H1 (cell line): ENCODE results near the gene STK26. TPM values are rescaled to one million over a fixed set of nuclear protein-coding genes. Genes with fewer than 3 reads are reported as not detected.

ENCODE experiments used
- CTCF ChIA-PET: fragments of 300-600 bp; sonication (Branson Sonifier 250); formaldehyde crosslinking; loops from one replicate; lab custom pipeline; 2021; ENCODE audit not compliant: partially characterized antibody; lab: Charles Lee
- POLR2A ChIA-PET: fragments of 300-600 bp; sonication (Branson Sonifier 250); formaldehyde crosslinking; loops from one replicate; lab custom pipeline; 2021; ENCODE audit warnings: inconsistent platforms; ENCODE audit not compliant: partially characterized antibody; lab: Charles Lee
- DNase-seq, 2 experiments: peaks; one replicate each; pipeline versions ENCODE4 v3.0.0 to v3.0.0-alpha.2; 2010 to 2022; ENCODE audit warnings: low spot score in 2 of 2, low read depth in 1 of 2, mixed read lengths in 1 of 2
- FAIRE-seq: peaks from 2 replicates; lab custom pipeline; 2011; peaks lifted over from hg19 to GRCh38; lab: Jason Lieb, UNC
- H2AFZ ChIP-seq: 2 replicates; pipeline ENCODE4 v1.8.1; 2012; ENCODE audit warnings: low read length, inconsistent platforms
- H2AK5ac ChIP-seq: 2 replicates; pipeline ENCODE4 v1.6.1; 2013; ENCODE audit warnings: low read depth, low read length
- H2BK120ac ChIP-seq: replicated peaks from 2 replicates; pipeline ENCODE3; 2013; ENCODE audit warnings: low read depth, low read length, inconsistent platforms
- H2BK12ac ChIP-seq: 2 replicates; pipeline ENCODE4 v1.6.1; 2013; ENCODE audit warnings: low read depth, low read length
- H2BK15ac ChIP-seq: 2 replicates; pipeline ENCODE4 v1.6.1; 2013; ENCODE audit warnings: low read length
- H2BK20ac ChIP-seq: 2 replicates; pipeline ENCODE4 v1.6.1; 2013; ENCODE audit warnings: low read length
- H2BK5ac ChIP-seq: 2 replicates; pipeline ENCODE4 v1.6.1; 2013; ENCODE audit warnings: low read depth, low read length
- H3K14ac ChIP-seq: 2 replicates; pipeline ENCODE4 v1.6.1; 2013; ENCODE audit warnings: inconsistent platforms; ENCODE audit not compliant: insufficient read length
- H3K18ac ChIP-seq: 2 replicates; pipeline ENCODE4 v1.6.1; 2013; ENCODE audit warnings: low read length; ENCODE audit errors: extremely low read depth
- H3K23ac ChIP-seq: 2 replicates; pipeline ENCODE4 v1.6.1; 2013; ENCODE audit warnings: inconsistent platforms; ENCODE audit not compliant: insufficient read length
- H3K23me2 ChIP-seq: 2 replicates; pipeline ENCODE4 v1.6.1; 2013; ENCODE audit warnings: low read depth, low read length
- H3K27ac ChIP-seq: 2 replicates; pipeline ENCODE4 v1.6.1; 2011; ENCODE audit warnings: low read depth, low read length, inconsistent platforms
- H3K27me3 ChIP-seq, 4 experiments: replicated peaks in 1 of 4; 1 replicate in 1 of 4; 2 replicates in 3 of 4; pipeline versions ENCODE4 v1.6.1 to v1.8.1; 2011 to 2013; ENCODE audit warnings: low read length in 3 of 4, mild to moderate bottlenecking in 3 of 4, inconsistent platforms in 2 of 4, mixed read lengths in 2 of 4, moderate library complexity in 1 of 4; ENCODE audit not compliant: control insufficient read depth in 3 of 4, insufficient read depth in 3 of 4; ENCODE audit errors: extremely low read depth in 1 of 4
- H3K36me3 ChIP-seq, 4 experiments: 2 replicates each; pipeline versions ENCODE4 v1.6.1 to v1.8.1; 2011 to 2013; ENCODE audit warnings: mild to moderate bottlenecking in 4 of 4, low read length in 3 of 4, moderate library complexity in 2 of 4, control low read depth in 1 of 4, inconsistent platforms in 1 of 4; ENCODE audit not compliant: insufficient read depth in 4 of 4, control insufficient read depth in 2 of 4
- H3K4ac ChIP-seq: replicated peaks from 2 replicates; pipeline ENCODE3; 2013; ENCODE audit warnings: low read length, low read depth, mixed read lengths, inconsistent platforms; ENCODE audit not compliant: insufficient read length
- H3K4me1 ChIP-seq, 4 experiments: replicated peaks in 1 of 4; 1 replicate in 1 of 4; 2 replicates in 3 of 4; pipeline versions ENCODE4 v1.6.1 to v1.8.1; 2011 to 2013; ENCODE audit warnings: low read length in 3 of 4, inconsistent platforms in 2 of 4, mixed read lengths in 1 of 4; ENCODE audit not compliant: insufficient read depth in 4 of 4, control insufficient read depth in 3 of 4
- H3K4me2 ChIP-seq, 2 experiments: 2 replicates each; pipeline versions ENCODE4 v1.6.1 to v1.8.1; 2011 to 2013; ENCODE audit warnings: low read depth in 2 of 2, low read length in 2 of 2, control low read depth in 1 of 2, inconsistent platforms in 1 of 2, mild to moderate bottlenecking in 1 of 2; ENCODE audit not compliant: insufficient read depth in 1 of 2
- H3K4me3 ChIP-seq, 4 experiments: fragments of 200-600, 300-600 bp in 1 of 4; sonication (generic), shearing (Covaris generic), sonication (Bioruptor Twin) in 1 of 4; 2 replicates each; pipeline versions ENCODE4 v1.5.1 to v1.8.1; 2011 to 2016; ENCODE audit warnings: low read length in 4 of 4, low read depth in 3 of 4, control low read depth in 2 of 4, inconsistent platforms in 2 of 4, mild to moderate bottlenecking in 2 of 4, mixed read lengths in 1 of 4, moderate library complexity in 1 of 4; ENCODE audit not compliant: insufficient read depth in 2 of 4; ENCODE audit errors: extremely low read depth in 1 of 4
- H3K56ac ChIP-seq: replicated peaks from 2 replicates; pipeline ENCODE3; 2013; ENCODE audit warnings: low read depth, mild to moderate bottlenecking, mixed read lengths, low read length, inconsistent platforms; ENCODE audit not compliant: insufficient read length
- H3K79me1 ChIP-seq: 2 replicates; pipeline ENCODE4 v1.6.1; 2013; ENCODE audit warnings: low read depth, low read length, control low read depth
- H3K79me2 ChIP-seq, 2 experiments: 2 replicates each; pipeline versions ENCODE4 v1.6.1 to v1.8.1; 2012 to 2013; ENCODE audit warnings: low read length in 2 of 2, mild to moderate bottlenecking in 2 of 2, inconsistent platforms in 1 of 2; ENCODE audit not compliant: insufficient read depth in 2 of 2, control insufficient read depth in 1 of 2
- H3K9ac ChIP-seq, 4 experiments: replicated peaks in 1 of 4; 1 replicate in 1 of 4; 2 replicates in 3 of 4; pipeline versions ENCODE4 v1.6.1 to v1.8.1; 2011 to 2013; ENCODE audit warnings: low read depth in 3 of 4, low read length in 3 of 4, control low read depth in 2 of 4, mild to moderate bottlenecking in 2 of 4, moderate library complexity in 2 of 4, inconsistent platforms in 1 of 4; ENCODE audit errors: extremely low read depth in 1 of 4
- H3K9me3 ChIP-seq, 2 experiments: 2 replicates each; pipeline versions ENCODE4 v1.6.1 to v1.8.1; 2012 to 2013; ENCODE audit warnings: mild to moderate bottlenecking in 2 of 2, moderate library complexity in 2 of 2, control low read depth in 1 of 2, inconsistent platforms in 1 of 2, low read depth in 1 of 2, low read length in 1 of 2, mixed read lengths in 1 of 2; ENCODE audit not compliant: insufficient read depth in 2 of 2
- H4K20me1 ChIP-seq, 2 experiments: replicated peaks in 1 of 2; 2 replicates each; pipeline versions ENCODE3 to v1.8.1; 2011 to 2013; ENCODE audit warnings: inconsistent platforms in 2 of 2, low read length in 2 of 2, mild to moderate bottlenecking in 1 of 2; ENCODE audit not compliant: insufficient read depth in 2 of 2, control insufficient read depth in 1 of 2
- H4K5ac ChIP-seq: 2 replicates; pipeline ENCODE4 v1.6.1; 2013; ENCODE audit warnings: low read length, low read depth, mixed read lengths, inconsistent platforms; ENCODE audit not compliant: insufficient read length
- H4K8ac ChIP-seq: 2 replicates; pipeline ENCODE4 v1.8.0; 2013; ENCODE audit warnings: mild to moderate bottlenecking, moderate library complexity, low read length, inconsistent platforms; ENCODE audit not compliant: insufficient read depth; ENCODE audit errors: extremely low read depth
- H4K91ac ChIP-seq: replicated peaks from 2 replicates; pipeline ENCODE3; 2013; ENCODE audit warnings: low read length, mixed read lengths, inconsistent platforms; ENCODE audit not compliant: insufficient read length
- EGR1 ChIP-seq: IDR thresholded peaks from 2 replicates; pipeline ENCODE4 v1.6.1; 2011; ENCODE audit warnings: low read depth, low read length, borderline replicate concordance
- GABPA ChIP-seq: IDR thresholded peaks from 2 replicates; pipeline ENCODE4 v1.6.1; 2011; ENCODE audit warnings: mild to moderate bottlenecking, low read length, moderate library complexity, borderline replicate concordance; ENCODE audit not compliant: insufficient read depth
- KDM1A ChIP-seq: fragments of 200-600, 300-600 bp; sonication (generic); IDR thresholded peaks from 2 replicates; pipeline ENCODE4 v1.7.1; 2016; ENCODE audit warnings: mild to moderate bottlenecking, low read length, borderline replicate concordance
- NANOG ChIP-seq: IDR thresholded peaks from 2 replicates; pipeline ENCODE4 v1.6.1; 2011; ENCODE audit warnings: low read length, low read depth, mild to moderate bottlenecking, inconsistent platforms; ENCODE audit not compliant: insufficient read depth, poor library complexity, severe bottlenecking
- TCF12 ChIP-seq: IDR thresholded peaks from 2 replicates; pipeline ENCODE4 v1.6.1; 2011; ENCODE audit warnings: low read depth, mild to moderate bottlenecking, low read length
- WGBS, 2 experiments: shearing (Covaris generic) in 1 of 2; methylation state at CpG; one replicate each; pipeline versions ENCODE4 v1.1.6 to v1.1.7; 2013 to 2015; ENCODE audit warnings: low lambda C conversion rate in 2 of 2, mixed read lengths in 2 of 2, inconsistent platforms in 1 of 2, low coverage in 1 of 2, missing lambda C conversion rate in 1 of 2; ENCODE audit not compliant: insufficient replicate concordance in 2 of 2, insufficient coverage in 1 of 2, insufficient read length in 1 of 2; ENCODE audit errors: extremely low coverage in 1 of 2, missing lambda C conversion rate in 1 of 2; 5-methylcytosine and 5-hydroxymethylcytosine counted together
- polyA plus RNA-seq, 7 experiments: library from polyadenylated mRNA; depleted of rRNA in 3 of 7; stranded (reverse) in 5 of 7; unstranded in 2 of 7; fragments of >200 nt in 5 of 7; fragments of 200-250 nt in 2 of 7; gene quantifications; 1 replicate in 5 of 7; 2 replicates in 1 of 7; 4 replicates in 1 of 7; pipeline versions ENCODE4 v1.2.1 to v1.2.3, GENCODE V29; 2011 to 2013; ENCODE audit warnings: missing spikeins in 2 of 7, mixed read lengths in 2 of 7
- total RNA-seq: library from RNA; stranded (reverse); fragmentation: NEBNext Ultra II Directional; extraction: Animal tissue kit (Norgen Biotek cat#: 25700); gene quantifications from 2 replicates; pipeline ENCODE4 v1.2.1, GENCODE V29; 2021

STK26 gene
- total and polyA plus RNA-seq, 2 of the 8 experiments (the other 6 are each of a cell fraction or from before 2014, with no cell fraction given): 24.2 to 98.2 TPM

- WGBS, 2 experiments: 79% methylated on average over 9 of the region's 12 CpGs; no CpG with 5 or more reads in 1 of the 2 experiments
- Histone ChIP-seq H3K18ac (no peak overlapping the region), H4K5ac (no peak overlapping the region), H3K4me1 (peaks cover 0 to 7% (median 0%) of the 10 kb centered on the region in 4 experiments; a peak in 1 of 7 replicates), H2AFZ (no peak overlapping the region), H3K23me2 (no peaks in the 10 kb centered on the region), H3K36me3 (no peaks in the 10 kb centered on the region), H3K27ac (no peak overlapping the region), H2BK15ac (no peak overlapping the region), H3K27me3 (no peaks in the 10 kb centered on the region), H3K56ac (no peak overlapping the region), H4K20me1 (no peaks in the 10 kb centered on the region), H2AK5ac (no peak overlapping the region), H2BK5ac (no peak overlapping the region), H3K79me1 (no peaks in the 10 kb centered on the region), H3K4me2 (no peak overlapping the region), H3K9me3 (no peaks in the 10 kb centered on the region), H3K23ac (no peak overlapping the region), H3K9ac (no peak overlapping the region), H3K14ac (no peak overlapping the region), H2BK120ac (no peak overlapping the region), H3K4ac (no peak overlapping the region), H4K91ac (no peak overlapping the region), H2BK20ac (no peak overlapping the region), H3K4me3 (no peak overlapping the region), H4K8ac (no peak overlapping the region), H2BK12ac (no peak overlapping the region), H3K79me2 (no peaks in the 10 kb centered on the region)
- ChIA-PET CTCF (no interaction called here), POLR2A (no interaction called here)
- FAIRE-seq (no peak), DNase-seq (no peak)
- TF ChIP-seq GABPA (no peak), KDM1A (no peak), EGR1 (no peak), NANOG (no peak), TCF12 (no peak)
Measured at GRCh38 chrX:132119821-132120515, 96.9 kb downstream of the STK26 start.
